Activated naive CD8-positive, alpha-beta T cell treated with anti-CD3 and anti-CD28 coated beads for 36 hours (primary cell): Measurements from ENCODE around the gene KCNH5. TPM values are rescaled to one million over a fixed set of nuclear protein-coding genes. Genes with fewer than 3 reads are reported as not detected.
"Not testable (repeated sequence)": the region's sequence is repeated elsewhere in the genome, so short reads cannot be mapped to it uniquely, and the experiment has no call there.

Source experiments
- DNase-seq: peaks from one replicate; pipeline ENCODE4 v3.0.0; 2021
- H3K27ac Mint-ChIP-seq: one replicate; pipeline ENCODE4 v1.8.0; 2022; ENCODE audit warnings: mild to moderate bottlenecking, moderate library complexity, mixed read lengths
- H3K27me3 Mint-ChIP-seq: one replicate; pipeline ENCODE4 v1.8.0; 2022; ENCODE audit warnings: mild to moderate bottlenecking, mixed read lengths
- H3K36me3 Mint-ChIP-seq: one replicate; pipeline ENCODE4 v1.8.0; 2021; ENCODE audit warnings: mild to moderate bottlenecking, mixed read lengths
- H3K4me1 Mint-ChIP-seq: one replicate; pipeline ENCODE4 v1.8.0; 2021; ENCODE audit warnings: mixed read lengths
- H3K4me3 Mint-ChIP-seq: one replicate; pipeline ENCODE4 v1.8.0; 2022; ENCODE audit warnings: mild to moderate bottlenecking, moderate library complexity, mixed read lengths
- H3K9me3 Mint-ChIP-seq: one replicate; pipeline ENCODE4 v1.8.0; 2022; ENCODE audit warnings: mixed read lengths
- total RNA-seq, 2 experiments: library from RNA; stranded (reverse); gene quantifications; one replicate each; pipeline ENCODE4 v1.2.3, GENCODE V29; 2021

Gene KCNH5
- total RNA-seq, 2 experiments from 2014 or later = not detected

- Mint-ChIP-seq H3K27me3 (no peaks in the 10 kb centered on the region), H3K9me3 (peaks cover 6% of the 10 kb centered on the region), H3K36me3 (no peaks in the 10 kb centered on the region), H3K27ac (no peak overlapping the region), H3K4me3 (no peak overlapping the region), H3K4me1 (no peaks in the 10 kb centered on the region)
- no peak for DNase-seq
Observed at GRCh38 chr14:62866376-62866775, 178.9 kb downstream of the KCNH5 start.

GRCh38 chr14:62864588-62864987, 180.7 kb downstream of the KCNH5 start:
- Mint-ChIP-seq H3K9me3 (peaks cover 6% of the 10 kb centered on the region), H3K27me3 (no peaks in the 10 kb centered on the region), H3K36me3 (no peaks in the 10 kb centered on the region), H3K27ac (no peak overlapping the region), H3K4me3 (no peak overlapping the region), H3K4me1 (no peaks in the 10 kb centered on the region)
- DNase-seq = no peak

GRCh38 chr14:62858011-62858410, 187.2 kb downstream of the KCNH5 start:
- H3K36me3 Mint-ChIP-seq, H3K27me3 Mint-ChIP-seq, H3K9me3 Mint-ChIP-seq, DNase-seq, H3K4me3 Mint-ChIP-seq, H3K4me1 Mint-ChIP-seq, H3K27ac Mint-ChIP-seq: not testable (repeated sequence)

GRCh38 chr14:62854951-62855350, 190.3 kb downstream of the KCNH5 start:
- no peak overlapping the region for H3K4me3 Mint-ChIP-seq
- no peaks in the 10 kb centered on the region for H3K36me3 Mint-ChIP-seq
- no peak overlapping the region for H3K27ac Mint-ChIP-seq
- DNase-seq = no peak
- no peaks in the 10 kb centered on the region for H3K27me3 Mint-ChIP-seq
- H3K9me3 Mint-ChIP-seq = no peaks in the 10 kb centered on the region
- no peaks in the 10 kb centered on the region for H3K4me1 Mint-ChIP-seq

GRCh38 chr14:62847168-62847567, 198.1 kb downstream of the KCNH5 start:
- DNase-seq = no peak
- no peak overlapping the region for H3K27ac Mint-ChIP-seq
- no peaks in the 10 kb centered on the region for H3K9me3 Mint-ChIP-seq
- H3K4me3 Mint-ChIP-seq = no peak overlapping the region
- H3K4me1 Mint-ChIP-seq = no peaks in the 10 kb centered on the region
- no peaks in the 10 kb centered on the region for H3K36me3 Mint-ChIP-seq
- H3K27me3 Mint-ChIP-seq = no peaks in the 10 kb centered on the region

GRCh38 chr14:62844546-62844945, 200.7 kb downstream of the KCNH5 start:
- H3K27ac Mint-ChIP-seq = no peak overlapping the region
- H3K4me1 Mint-ChIP-seq = no peaks in the 10 kb centered on the region
- no peak for DNase-seq
- no peak overlapping the region for H3K4me3 Mint-ChIP-seq
- H3K36me3 Mint-ChIP-seq = no peaks in the 10 kb centered on the region
- no peaks in the 10 kb centered on the region for H3K27me3 Mint-ChIP-seq
- H3K9me3 Mint-ChIP-seq = no peaks in the 10 kb centered on the region

- Mint-ChIP-seq H3K27me3 (no peaks in the 10 kb centered on the region), H3K9me3 (peaks cover 3% of the 10 kb centered on the region), H3K4me1 (no peaks in the 10 kb centered on the region), H3K36me3 (no peaks in the 10 kb centered on the region), H3K4me3 (no peak overlapping the region), H3K27ac (no peak overlapping the region)
- no peak for DNase-seq
Observed at GRCh38 chr14:62824086-62824485, 221.2 kb downstream of the KCNH5 start.

- no peak for DNase-seq
- no peaks in the 10 kb centered on the region for H3K27me3 Mint-ChIP-seq
- H3K27ac Mint-ChIP-seq = no peak overlapping the region
- H3K4me1 Mint-ChIP-seq = no peaks in the 10 kb centered on the region
- H3K4me3 Mint-ChIP-seq = no peak overlapping the region
- H3K36me3 Mint-ChIP-seq = no peaks in the 10 kb centered on the region
- peaks cover 8% of the 10 kb centered on the region for H3K9me3 Mint-ChIP-seq
Observed at GRCh38 chr14:62819931-62820330, 225.3 kb downstream of the KCNH5 start.

GRCh38 chr14:62807636-62808035, 237.6 kb downstream of the KCNH5 start:
- Mint-ChIP-seq H3K27me3 (no peaks in the 10 kb centered on the region), H3K4me3 (no peak overlapping the region), H3K27ac (no peak overlapping the region), H3K9me3 (no peaks in the 10 kb centered on the region), H3K4me1 (no peaks in the 10 kb centered on the region), H3K36me3 (no peaks in the 10 kb centered on the region)
- DNase-seq = no peak

GRCh38 chr14:62800577-62800976, 244.7 kb downstream of the KCNH5 start:
- H3K27me3 Mint-ChIP-seq = no peaks in the 10 kb centered on the region
- no peak for DNase-seq
- H3K27ac Mint-ChIP-seq = no peak overlapping the region
- no peak overlapping the region for H3K4me3 Mint-ChIP-seq
- H3K9me3 Mint-ChIP-seq = no peaks in the 10 kb centered on the region
- H3K36me3 Mint-ChIP-seq = no peaks in the 10 kb centered on the region
- no peaks in the 10 kb centered on the region for H3K4me1 Mint-ChIP-seq

- Mint-ChIP-seq H3K27ac (no peak overlapping the region), H3K36me3 (no peaks in the 10 kb centered on the region), H3K9me3 (no peaks in the 10 kb centered on the region), H3K4me1 (no peaks in the 10 kb centered on the region), H3K4me3 (no peak overlapping the region), H3K27me3 (no peaks in the 10 kb centered on the region)
- no peak for DNase-seq
Observed at GRCh38 chr14:62796431-62796830, 248.8 kb downstream of the KCNH5 start.

GRCh38 chr14:62792578-62792977, 252.7 kb downstream of the KCNH5 start:
- Mint-ChIP-seq H3K4me1 (no peaks in the 10 kb centered on the region), H3K9me3 (peaks cover 4% of the 10 kb centered on the region), H3K4me3 (no peak overlapping the region), H3K27me3 (no peaks in the 10 kb centered on the region), H3K36me3 (no peaks in the 10 kb centered on the region), H3K27ac (no peak overlapping the region)
- no peak for DNase-seq

GRCh38 chr14:62781328-62781727, 263.9 kb downstream of the KCNH5 start:
- not testable (repeated sequence) for DNase-seq, H3K27ac Mint-ChIP-seq, H3K27me3 Mint-ChIP-seq, H3K4me1 Mint-ChIP-seq, H3K4me3 Mint-ChIP-seq, H3K36me3 Mint-ChIP-seq
- peaks cover 11% of the 10 kb centered on the region for H3K9me3 Mint-ChIP-seq

- Mint-ChIP-seq H3K4me3 (no peak overlapping the region), H3K9me3 (peaks cover 11% of the 10 kb centered on the region), H3K36me3 (no peaks in the 10 kb centered on the region), H3K27ac (no peak overlapping the region), H3K27me3 (no peaks in the 10 kb centered on the region), H3K4me1 (no peaks in the 10 kb centered on the region)
- DNase-seq = no peak
Observed at GRCh38 chr14:62778852-62779251, 266.4 kb downstream of the KCNH5 start.

GRCh38 chr14:62778310-62778709, 266.9 kb downstream of the KCNH5 start:
- Mint-ChIP-seq H3K9me3 (peaks cover 11% of the 10 kb centered on the region), H3K4me3 (no peak overlapping the region), H3K27ac (no peak overlapping the region), H3K27me3 (no peaks in the 10 kb centered on the region), H3K36me3 (no peaks in the 10 kb centered on the region), H3K4me1 (no peaks in the 10 kb centered on the region)
- no peak for DNase-seq

GRCh38 chr14:62777510-62777909, 267.7 kb downstream of the KCNH5 start:
- Mint-ChIP-seq H3K4me1 (no peaks in the 10 kb centered on the region), H3K9me3 (peaks cover 11% of the 10 kb centered on the region), H3K4me3 (no peak overlapping the region), H3K27ac (no peak overlapping the region), H3K27me3 (no peaks in the 10 kb centered on the region), H3K36me3 (no peaks in the 10 kb centered on the region)
- no peak for DNase-seq

GRCh38 chr14:62776300-62776699, 269.0 kb downstream of the KCNH5 start:
- H3K36me3 Mint-ChIP-seq = no peaks in the 10 kb centered on the region
- H3K4me3 Mint-ChIP-seq = no peak overlapping the region
- DNase-seq = no peak
- no peaks in the 10 kb centered on the region for H3K4me1 Mint-ChIP-seq
- H3K9me3 Mint-ChIP-seq = peaks cover 9% of the 10 kb centered on the region
- no peaks in the 10 kb centered on the region for H3K27me3 Mint-ChIP-seq
- no peak overlapping the region for H3K27ac Mint-ChIP-seq
